ENCODE results near the gene FMNL2. TPM values are rescaled to one million over a fixed set of nuclear protein-coding genes. Genes with fewer than 3 reads are reported as not detected.

FMNL2 gene
- total RNA-seq, 1 experiment from 2014 or later: 22.7 TPM

- H3K36me3 ChIP-seq: no peaks in the 10 kb centered on the region
- peaks cover 2% of the 10 kb centered on the region; the same call in 1 of the 2 replicates for H3K4me1 ChIP-seq
- no peak for DNase-seq
- no peaks in the 10 kb centered on the region for H3K27me3 ChIP-seq
- H3K27ac ChIP-seq: no peak overlapping the region
- H3K9me3 ChIP-seq (replicated peaks): no peaks in the 10 kb centered on the region
- H3K4me3 ChIP-seq: no peak overlapping the region
Measured at GRCh38 chr2:152445375-152445774, 110.4 kb downstream of the FMNL2 start.

- no peaks in the 10 kb centered on the region for H3K9me3 ChIP-seq (replicated peaks)
- no peak overlapping the region for H3K4me3 ChIP-seq
- DNase-seq: no peak
- no peaks in the 10 kb centered on the region for H3K36me3 ChIP-seq
- H3K4me1 ChIP-seq: no peaks in the 10 kb centered on the region
- H3K27me3 ChIP-seq: no peaks in the 10 kb centered on the region
- no peak overlapping the region for H3K27ac ChIP-seq
Measured at GRCh38 chr2:152445791-152446201, 110.8 kb downstream of the FMNL2 start.

GRCh38 chr2:152446213-152446612 is 111.2 kb downstream of the FMNL2 start:
- Histone ChIP-seq H3K27me3 (no peaks in the 10 kb centered on the region), H3K36me3 (no peaks in the 10 kb centered on the region), H3K4me1 (no peaks in the 10 kb centered on the region), H3K9me3 (replicated peaks) (no peaks in the 10 kb centered on the region), H3K4me3 (no peak overlapping the region), H3K27ac (no peak overlapping the region)
- DNase-seq: no peak

- Histone ChIP-seq H3K27me3 (no peaks in the 10 kb centered on the region), H3K4me3 (no peak overlapping the region), H3K36me3 (no peaks in the 10 kb centered on the region), H3K4me1 (no peaks in the 10 kb centered on the region), H3K27ac (no peak overlapping the region), H3K9me3 (replicated peaks) (no peaks in the 10 kb centered on the region)
- no peak for DNase-seq
Measured at GRCh38 chr2:152447897-152448296, 112.9 kb downstream of the FMNL2 start.

- H3K36me3 ChIP-seq: no peaks in the 10 kb centered on the region
- H3K4me3 ChIP-seq: no peak overlapping the region
- no peaks in the 10 kb centered on the region for H3K4me1 ChIP-seq
Measured at GRCh38 chr2:152448606-152449005, 113.6 kb downstream of the FMNL2 start.

GRCh38 chr2:152449578-152449977 is 114.6 kb downstream of the FMNL2 start:
- DNase-seq: no peak
- H3K9me3 ChIP-seq (replicated peaks): no peaks in the 10 kb centered on the region
- H3K27me3 ChIP-seq: no peaks in the 10 kb centered on the region
- no peaks in the 10 kb centered on the region for H3K36me3 ChIP-seq
- H3K4me1 ChIP-seq: no peaks in the 10 kb centered on the region
- H3K27ac ChIP-seq: no peak overlapping the region
- H3K4me3 ChIP-seq: no peak overlapping the region

More at GRCh38 chr2:152448606-152449005, 113.6 kb downstream of the FMNL2 start:
- no peak for DNase-seq
- no peak overlapping the region for H3K27ac ChIP-seq
- H3K9me3 ChIP-seq (replicated peaks): no peaks in the 10 kb centered on the region
- H3K27me3 ChIP-seq: no peaks in the 10 kb centered on the region

GRCh38 chr2:152450176-152450575 is 115.2 kb downstream of the FMNL2 start:
- Histone ChIP-seq H3K27me3 (no peaks in the 10 kb centered on the region), H3K4me3 (no peak overlapping the region), H3K27ac (no peak overlapping the region), H3K36me3 (no peaks in the 10 kb centered on the region), H3K9me3 (replicated peaks) (no peaks in the 10 kb centered on the region), H3K4me1 (no peaks in the 10 kb centered on the region)
- no peak for DNase-seq

- H3K27me3 ChIP-seq: no peaks in the 10 kb centered on the region
- H3K4me3 ChIP-seq: no peak overlapping the region
- no peak overlapping the region for H3K27ac ChIP-seq
- no peaks in the 10 kb centered on the region for H3K36me3 ChIP-seq
- DNase-seq: no peak
- no peaks in the 10 kb centered on the region for H3K9me3 ChIP-seq (replicated peaks)
- H3K4me1 ChIP-seq: no peaks in the 10 kb centered on the region
Measured at GRCh38 chr2:152452256-152452973, 117.4 kb downstream of the FMNL2 start.

- no peaks in the 10 kb centered on the region for H3K9me3 ChIP-seq (replicated peaks)
- H3K36me3 ChIP-seq: no peaks in the 10 kb centered on the region
- no peaks in the 10 kb centered on the region for H3K27me3 ChIP-seq
- H3K4me3 ChIP-seq: no peak overlapping the region
- H3K4me1 ChIP-seq: no peaks in the 10 kb centered on the region
- no peak for DNase-seq
- H3K27ac ChIP-seq: no peak overlapping the region
Measured at GRCh38 chr2:152453129-152453911, 118.3 kb downstream of the FMNL2 start.

GRCh38 chr2:152454371-152454770 is 119.4 kb downstream of the FMNL2 start:
- H3K36me3 ChIP-seq: no peaks in the 10 kb centered on the region
- H3K4me3 ChIP-seq: no peak overlapping the region
- H3K27me3 ChIP-seq: no peaks in the 10 kb centered on the region
- DNase-seq: no peak
- H3K27ac ChIP-seq: no peak overlapping the region
- no peaks in the 10 kb centered on the region for H3K4me1 ChIP-seq
- H3K9me3 ChIP-seq (replicated peaks): no peaks in the 10 kb centered on the region

- no peaks in the 10 kb centered on the region for H3K36me3 ChIP-seq
- H3K27ac ChIP-seq: no peak overlapping the region
- no peaks in the 10 kb centered on the region for H3K27me3 ChIP-seq
- no peaks in the 10 kb centered on the region for H3K9me3 ChIP-seq (replicated peaks)
- no peak overlapping the region for H3K4me3 ChIP-seq
- H3K4me1 ChIP-seq: no peaks in the 10 kb centered on the region
- DNase-seq: no peak
Measured at GRCh38 chr2:152454960-152455359, 120.0 kb downstream of the FMNL2 start.

GRCh38 chr2:152455738-152456137 is 120.8 kb downstream of the FMNL2 start:
- Histone ChIP-seq H3K36me3 (no peaks in the 10 kb centered on the region), H3K4me3 (no peak overlapping the region), H3K4me1 (no peaks in the 10 kb centered on the region), H3K9me3 (replicated peaks) (no peaks in the 10 kb centered on the region), H3K27me3 (no peaks in the 10 kb centered on the region), H3K27ac (no peak overlapping the region)
- DNase-seq: no peak

GRCh38 chr2:152456262-152456661 is 121.3 kb downstream of the FMNL2 start:
- Histone ChIP-seq H3K4me1 (no peaks in the 10 kb centered on the region), H3K4me3 (no peak overlapping the region), H3K9me3 (replicated peaks) (no peaks in the 10 kb centered on the region), H3K27ac (no peak overlapping the region), H3K36me3 (no peaks in the 10 kb centered on the region), H3K27me3 (no peaks in the 10 kb centered on the region)
- no peak for DNase-seq

- H3K27ac ChIP-seq: no peak overlapping the region
- H3K36me3 ChIP-seq: no peaks in the 10 kb centered on the region
- peaks cover 11% of the 10 kb centered on the region for H3K4me1 ChIP-seq
- DNase-seq: no peak
- H3K4me3 ChIP-seq: no peak overlapping the region
- H3K9me3 ChIP-seq (replicated peaks): no peaks in the 10 kb centered on the region
- H3K27me3 ChIP-seq: no peaks in the 10 kb centered on the region
Measured at GRCh38 chr2:152458441-152458940, 123.5 kb downstream of the FMNL2 start.

GRCh38 chr2:152459091-152459490 is 124.1 kb downstream of the FMNL2 start:
- Histone ChIP-seq H3K4me1 (peaks cover 11% of the 10 kb centered on the region), H3K27ac (no peak overlapping the region), H3K9me3 (replicated peaks) (no peaks in the 10 kb centered on the region), H3K4me3 (no peak overlapping the region), H3K36me3 (no peaks in the 10 kb centered on the region), H3K27me3 (no peaks in the 10 kb centered on the region)
- DNase-seq: no peak
